ENCODE data around the gene PRKD2.

- TF ChIP-seq EP300 (IDR thresholded peaks at IDR 0.05; ENCODE audit: borderline replicate concordance in 1 of 2, low read depth in 2 of 2, low read length in 2 of 2) (no peak), CTCF (IDR thresholded peaks at IDR 0.05; ENCODE audit: control extremely low read depth in 1 of 3, insufficient read depth in 1 of 3, low read depth in 1 of 3, low read length in 3 of 3) (peak; percentile 89 to 97 (median 92)), SIRT6 (IDR thresholded peaks at IDR 0.05; ENCODE audit: low read length) (no peak), ZNF274 (IDR thresholded peaks at IDR 0.05; ENCODE audit: borderline replicate concordance, extremely low read depth, low read length) (no peak), RAD21 (IDR thresholded peaks at IDR 0.05 in 1 of 2, conservative IDR thresholded peaks at IDR 0.05 in 1 of 2; ENCODE audit: low read depth in 2 of 2, low read length in 2 of 2) (peak; percentile 98 to 99), POLR2AphosphoS5 (IDR thresholded peaks at IDR 0.05; ENCODE audit: low read depth, low read length) (no peak), TAF1 (IDR thresholded peaks at IDR 0.05; ENCODE audit: low read depth, low read length) (no peak), ATF2 (IDR thresholded peaks at IDR 0.05; ENCODE audit: low read length) (no peak), CEBPB (IDR thresholded peaks at IDR 0.05; ENCODE audit: low read depth, low read length) (no peak), RFX5 (IDR thresholded peaks at IDR 0.05; ENCODE audit: borderline replicate concordance, low read depth, low read length) (no peak), MAX (IDR thresholded peaks at IDR 0.05) (no peak)
Measured at GRCh38 chr19:46661735-46662592, 55.0 kb downstream of the PRKD2 start.

All from H1 (cell line).